NCI-H2227 treated with DMSO at 0.1 percent for 48 hours (cell line): ENCODE data around the gene CSMD2.

Experiments
- DNase-seq: peaks from one replicate; lab custom pipeline; 2025; lab: John Stamatoyannopoulos, UW

Gene CSMD2

GRCh38 chr1:33607444-33608005, 557.5 kb downstream of the CSMD2 start:
- no peak for DNase-seq

- no peak for DNase-seq
Measured at GRCh38 chr1:33606272-33606671, 558.8 kb downstream of the CSMD2 start.

DNA sequence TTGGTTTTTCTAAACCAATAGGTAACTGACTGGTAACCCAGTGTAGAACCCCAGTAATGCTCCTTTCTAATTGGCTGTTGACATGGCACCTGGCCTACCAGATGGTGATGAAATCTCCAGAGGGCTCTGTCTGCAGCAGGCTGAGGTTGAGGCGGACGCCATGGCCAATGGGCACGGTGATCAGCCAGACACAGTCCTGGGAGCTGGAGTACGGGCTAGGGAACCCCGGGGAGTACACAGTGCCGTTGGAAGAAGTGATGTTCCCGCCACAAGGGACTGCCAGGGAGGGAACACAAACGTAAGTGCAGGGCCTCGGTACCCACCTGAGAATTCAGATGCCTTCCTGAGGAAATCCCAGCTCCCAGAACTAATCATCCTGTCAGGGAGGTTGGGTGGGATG, 562.8 kb downstream of the CSMD2 start:
- DNase-seq, result no peak

GRCh38 chr1:33601751-33602150, 563.3 kb downstream of the CSMD2 start:
- no peak for DNase-seq

DNA sequence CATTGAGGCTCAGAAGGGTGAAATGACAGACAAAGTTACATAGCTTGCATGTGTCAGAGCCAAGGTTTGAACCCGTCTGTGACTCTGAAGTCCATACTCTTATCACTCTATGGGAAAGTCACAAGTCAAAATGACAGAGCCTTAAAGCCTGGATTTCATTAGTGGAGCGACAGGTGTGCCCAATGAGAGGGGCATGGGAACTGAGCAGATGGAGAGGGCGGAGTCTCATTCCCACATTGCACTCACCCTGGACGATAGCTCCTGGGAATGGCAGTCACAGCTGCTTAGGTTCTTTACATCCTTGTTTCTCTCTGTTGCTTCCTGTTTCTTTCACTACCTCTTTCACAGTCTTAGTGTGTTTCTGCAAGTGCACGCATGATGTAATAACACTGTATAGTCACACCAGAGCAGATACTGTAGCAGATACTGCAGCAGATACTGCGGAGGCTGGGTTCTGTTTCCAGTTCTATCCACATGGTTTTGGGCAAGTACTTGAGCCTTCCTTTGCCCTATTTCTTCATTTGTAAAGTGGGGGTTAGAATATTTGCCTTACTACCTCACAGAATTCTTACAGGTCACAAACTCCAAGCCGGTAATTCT, 565.4 kb downstream of the CSMD2 start:
- no peak for DNase-seq

GRCh38 chr1:33588726-33589125, 576.3 kb downstream of the CSMD2 start:
- no peak for DNase-seq

DNA sequence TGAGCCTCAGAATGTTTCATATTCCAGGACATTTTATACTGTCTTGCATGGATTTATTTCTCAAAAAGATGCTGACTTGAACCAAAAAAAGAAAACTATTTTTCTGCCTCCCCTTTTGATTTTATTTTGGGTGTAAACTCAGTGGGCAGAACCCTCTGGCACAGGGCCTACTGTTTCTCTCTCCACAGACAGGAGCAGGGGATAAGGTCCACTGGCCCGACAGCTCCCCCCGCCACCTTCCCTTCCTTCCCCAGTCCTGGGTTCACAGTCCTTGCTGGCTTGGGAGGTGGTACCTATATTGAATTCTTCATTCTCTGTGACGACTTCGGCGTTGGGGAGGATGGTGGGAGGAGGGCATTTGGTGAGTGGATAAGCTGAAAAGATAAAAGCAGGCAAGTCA, 578.2 kb downstream of the CSMD2 start:
- DNase-seq, result no peak

DNA sequence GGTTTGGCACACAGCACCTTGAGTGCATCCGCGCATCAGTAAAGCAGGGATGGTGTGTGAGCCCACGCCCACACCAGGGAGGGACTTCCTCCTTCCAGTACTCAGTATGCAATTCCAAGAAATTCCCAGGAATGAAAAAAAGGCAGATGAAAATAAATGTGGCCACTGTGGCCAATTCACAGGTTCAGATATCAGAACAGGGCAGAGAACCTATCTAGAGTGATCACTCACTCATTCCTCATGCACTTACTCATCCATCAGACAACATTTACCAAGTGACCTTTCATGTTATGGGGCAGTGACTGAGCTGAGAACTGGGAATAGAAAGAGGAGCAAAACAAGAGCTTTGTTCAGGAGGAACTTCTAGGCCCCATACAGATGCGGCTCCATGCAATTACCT, 578.9 kb downstream of the CSMD2 start:
- DNase-seq, result no peak

DNA sequence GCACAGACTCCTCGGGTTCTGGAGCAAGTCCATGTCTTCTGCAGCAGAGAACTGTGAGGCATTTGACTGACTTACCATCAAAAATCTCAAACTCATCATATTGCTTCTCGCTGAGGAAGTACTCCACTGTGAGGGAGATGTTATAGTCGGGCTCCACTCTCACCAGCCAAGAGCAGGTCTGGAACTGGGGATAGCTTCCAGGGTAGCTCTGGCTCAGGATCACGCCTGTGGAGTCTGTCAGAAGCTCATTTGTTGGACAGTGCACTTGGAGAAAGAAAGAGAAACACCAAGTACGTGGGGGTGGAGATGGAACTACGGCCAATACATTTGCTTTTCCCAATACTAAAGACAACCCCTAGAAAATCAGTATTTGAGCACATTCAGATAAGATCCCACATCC, 581.5 kb downstream of the CSMD2 start:
- DNase-seq, result no peak

DNA sequence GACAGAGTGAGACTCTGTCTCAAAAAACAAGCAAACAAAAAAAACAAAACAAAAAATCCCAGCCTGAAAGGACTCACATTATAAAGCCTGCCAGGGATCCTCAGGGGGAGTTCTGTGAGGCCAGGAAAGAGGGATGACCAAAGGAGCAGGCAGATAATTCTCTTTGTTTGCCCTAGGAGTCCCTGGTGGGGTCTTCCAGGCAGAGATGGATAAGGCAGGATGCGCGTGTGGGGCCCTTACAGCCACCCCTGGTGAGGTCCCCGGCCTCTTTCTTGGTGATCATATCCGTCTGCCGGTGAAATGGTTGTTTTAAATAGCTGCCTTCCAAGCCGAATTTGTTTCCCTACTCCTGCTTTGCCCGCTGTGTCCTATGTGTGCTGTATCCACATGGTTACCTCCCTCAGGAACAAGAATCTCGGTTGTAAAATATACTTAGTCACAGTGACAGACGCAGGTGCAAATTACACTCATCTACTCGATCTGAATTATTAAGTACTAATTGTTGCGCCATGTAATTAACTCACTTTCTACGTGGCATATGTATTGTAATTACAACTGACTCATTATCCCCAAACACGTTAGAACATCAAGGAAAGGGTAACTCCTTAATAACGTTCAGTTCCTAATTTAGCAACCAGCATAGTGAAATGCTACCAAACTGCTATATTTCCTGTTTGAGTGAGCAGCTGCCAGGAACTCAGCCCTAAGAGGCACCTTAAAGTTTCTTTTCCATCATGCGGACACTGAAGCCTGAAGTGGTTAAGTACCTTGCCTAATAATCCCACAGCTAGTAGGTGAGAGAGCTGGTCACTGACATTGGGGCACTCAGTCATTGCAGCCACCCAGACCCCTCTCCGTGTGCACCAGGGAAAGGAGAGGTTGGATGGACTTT, 586.2 kb downstream of the CSMD2 start:
- no peak for DNase-seq

GRCh38 chr1:33577663-33578062, 587.4 kb downstream of the CSMD2 start:
- DNase-seq, result no peak

- no peak for DNase-seq
Measured at GRCh38 chr1:33576821-33577599, 588.0 kb downstream of the CSMD2 start.

GRCh38 chr1:33575324-33575879, 589.6 kb downstream of the CSMD2 start:
- no peak for DNase-seq

GRCh38 chr1:33573661-33574060, 591.4 kb downstream of the CSMD2 start:
- no peak for DNase-seq

DNA sequence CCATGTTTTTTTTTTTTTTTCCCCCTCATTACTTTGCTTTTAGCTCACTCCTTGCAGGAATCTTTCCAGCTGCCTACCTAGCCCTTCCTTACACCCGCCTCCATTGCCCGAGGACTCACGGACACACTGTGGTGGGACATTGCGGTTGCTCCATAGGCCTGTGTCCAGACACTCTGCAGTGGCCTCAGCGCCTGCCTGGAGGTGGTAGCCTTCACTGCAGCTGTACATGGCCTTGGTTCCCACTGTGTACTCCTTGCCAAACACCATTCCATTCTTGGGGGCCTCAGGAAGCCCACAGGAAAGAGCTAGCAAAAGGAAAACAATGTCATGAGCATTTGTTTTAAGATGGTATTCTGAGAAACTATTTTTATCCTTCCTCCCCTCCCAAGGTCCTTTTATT, 592.6 kb downstream of the CSMD2 start:
- DNase-seq, result no peak

- DNase-seq, result no peak
Measured at GRCh38 chr1:33569331-33569730, 595.7 kb downstream of the CSMD2 start.

- no peak for DNase-seq
Measured at GRCh38 chr1:33563699-33564098, 601.3 kb downstream of the CSMD2 start.

GRCh38 chr1:33562563-33562962, 602.5 kb downstream of the CSMD2 start:
- DNase-seq, result no peak

DNA sequence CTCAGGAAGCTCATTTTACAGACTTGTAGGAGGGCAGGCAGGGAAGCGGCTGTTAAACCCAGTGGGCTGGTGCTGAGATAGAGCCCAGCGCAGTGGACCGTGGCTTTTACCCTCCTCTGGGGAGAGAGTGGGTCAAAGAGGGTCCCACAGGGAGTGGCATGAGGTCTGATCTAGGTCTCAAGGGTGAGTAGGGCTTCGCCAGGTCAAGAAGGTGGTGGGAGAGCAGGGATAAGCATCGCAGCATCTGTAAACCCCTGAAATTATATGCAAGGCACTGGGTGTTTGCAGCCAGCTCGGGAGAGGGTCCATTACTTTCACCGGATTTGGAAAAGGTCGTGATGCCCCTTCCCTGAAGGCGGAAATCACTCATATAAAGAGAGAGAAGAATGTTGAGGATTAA, 603.5 kb downstream of the CSMD2 start:
- DNase-seq, result no peak

GRCh38 chr1:33560680-33561079, 604.4 kb downstream of the CSMD2 start:
- no peak for DNase-seq

GRCh38 chr1:33548721-33549120, 616.3 kb downstream of the CSMD2 start:
- DNase-seq, result no peak

DNA sequence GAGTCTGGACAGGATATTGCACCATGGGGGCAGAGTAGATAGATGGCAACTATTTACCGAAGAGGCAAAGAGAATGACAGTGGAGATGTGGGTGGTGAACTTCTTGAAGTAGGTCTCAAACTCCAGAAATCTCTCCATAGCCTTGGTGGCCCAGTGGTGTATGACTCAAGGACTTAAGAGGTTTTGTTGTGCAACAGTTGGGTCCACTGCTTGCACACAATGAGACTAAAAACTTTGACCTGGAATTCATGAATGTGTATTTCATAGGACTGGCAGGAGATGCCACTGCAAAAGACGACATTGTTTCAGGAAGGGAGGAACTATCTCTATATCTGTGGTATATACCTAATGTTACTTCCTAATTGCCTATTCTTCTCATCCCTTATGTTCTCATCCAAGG, 616.7 kb downstream of the CSMD2 start:
- no peak for DNase-seq
